Measurements from ENCODE around the gene GJB2.

Gene GJB2

GRCh38 chr13:20170921-20171320 lies 21.8 kb downstream of the GJB2 start:
- TF ChIP-seq CTCF (IDR thresholded peaks at IDR 0.05; ENCODE audit: extremely low read depth, insufficient read depth, missing control alignments), result no peak
- in situ Hi-C loops (cut with MboI; ENCODE audit: low pct_unique_long_range_greater_than_20kb, low sequenced_read_pairs, unreplicated experiment), result no loop called here
- no peak for DNase-seq (ENCODE audit: low spot score)

- no peak for TF ChIP-seq CTCF (IDR thresholded peaks at IDR 0.05; ENCODE audit: extremely low read depth, insufficient read depth, missing control alignments)
- in situ Hi-C loops (cut with MboI; ENCODE audit: low pct_unique_long_range_greater_than_20kb, low sequenced_read_pairs, unreplicated experiment), result no loop called here
- no peak for DNase-seq (ENCODE audit: low spot score)
Measured at GRCh38 chr13:20168396-20168795, 24.3 kb downstream of the GJB2 start.

GRCh38 chr13:20165417-20166257 lies 27.1 kb downstream of the GJB2 start:
- TF ChIP-seq CTCF (IDR thresholded peaks at IDR 0.05; ENCODE audit: extremely low read depth, insufficient read depth, missing control alignments), result no peak
- in situ Hi-C loops (cut with MboI; ENCODE audit: low pct_unique_long_range_greater_than_20kb, low sequenced_read_pairs, unreplicated experiment), result no loop called here
- no peak for DNase-seq (ENCODE audit: low spot score)

DNA sequence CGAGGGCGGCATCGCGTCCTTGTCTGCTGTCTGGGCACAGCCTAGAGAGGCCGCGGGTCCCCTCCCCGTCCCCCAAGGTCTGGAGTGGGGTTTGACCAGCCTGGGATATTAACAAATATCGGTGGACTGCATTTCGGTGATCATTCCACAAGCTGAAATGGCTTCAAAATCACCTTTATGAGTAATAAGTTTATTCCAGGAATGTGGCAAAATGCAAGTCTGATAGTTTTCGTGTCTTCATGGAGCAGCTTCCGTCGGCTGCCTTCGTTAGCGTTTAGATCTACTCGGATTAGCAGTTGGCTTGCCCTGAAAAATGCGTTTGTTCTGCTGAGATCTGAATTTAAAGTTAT lies 30.8 kb downstream of the GJB2 start:
- DNase-seq (ENCODE audit: low spot score), result no peak
- in situ Hi-C loops (cut with MboI; ENCODE audit: low pct_unique_long_range_greater_than_20kb, low sequenced_read_pairs, unreplicated experiment), result no loop called here
- no peak for TF ChIP-seq CTCF (IDR thresholded peaks at IDR 0.05; ENCODE audit: extremely low read depth, insufficient read depth, missing control alignments)

- peak; percentile 59 for DNase-seq (ENCODE audit: low spot score)
- in situ Hi-C loops (cut with MboI; ENCODE audit: low pct_unique_long_range_greater_than_20kb, low sequenced_read_pairs, unreplicated experiment), result no loop called here
- TF ChIP-seq CTCF (IDR thresholded peaks at IDR 0.05; ENCODE audit: extremely low read depth, insufficient read depth, missing control alignments), result no peak
Measured at GRCh38 chr13:20161275-20161950, 31.3 kb downstream of the GJB2 start.

DNA sequence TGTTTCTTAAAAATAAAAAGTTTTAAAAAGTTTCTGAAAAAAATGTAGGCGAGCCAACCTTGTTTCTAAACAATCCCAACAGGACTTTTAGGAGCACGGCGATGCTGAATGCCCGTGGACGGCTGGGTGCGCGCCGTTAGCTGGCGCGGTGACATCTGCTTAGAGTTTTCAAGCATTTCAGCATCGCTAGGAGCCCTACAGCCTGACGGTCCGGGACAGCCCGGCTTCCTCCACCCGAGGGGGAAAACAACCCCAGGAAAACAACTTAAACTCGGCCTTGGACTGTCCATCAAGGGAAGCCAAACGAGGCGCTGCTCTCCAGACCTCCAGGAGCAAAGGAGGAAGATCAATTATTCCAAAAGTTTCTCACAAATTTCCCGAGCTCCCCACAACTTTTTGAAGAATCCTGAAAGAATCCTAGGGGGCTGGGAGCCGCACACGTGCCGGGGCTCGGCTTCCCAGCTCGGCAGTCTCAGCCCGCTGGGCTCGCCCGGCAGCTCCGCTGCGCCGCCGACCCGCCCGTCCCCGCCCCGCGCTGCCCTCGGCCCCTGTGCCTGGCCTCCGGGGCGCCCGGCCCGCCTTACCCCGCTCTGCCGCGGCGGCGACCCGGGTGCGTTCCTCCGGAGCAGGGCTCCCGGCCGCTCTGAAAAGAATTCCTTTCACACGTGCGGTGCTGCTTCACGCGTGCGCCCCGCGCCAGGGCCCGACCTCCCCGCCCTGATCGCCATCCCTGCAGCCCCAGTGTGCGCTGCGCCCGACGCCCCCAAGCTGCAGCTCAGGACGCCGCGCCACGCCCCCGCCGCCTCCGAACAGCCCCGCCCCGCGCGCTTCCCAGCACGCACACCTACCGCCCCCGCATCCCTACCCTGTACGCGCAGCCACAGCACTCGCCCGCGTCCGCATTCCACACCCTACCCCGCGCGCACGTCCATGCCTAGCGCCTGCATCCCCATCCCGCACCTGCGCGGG lies 32.1 kb downstream of the GJB2 start, which contains the start of gene GJA3:
Gene GJA3 (minus strand): TSS at position 747 of the 969 bp plus-strand sequence. CDS start 17,764 bp downstream, outside the sequence.
- in situ Hi-C loops (cut with MboI; ENCODE audit: low pct_unique_long_range_greater_than_20kb, low sequenced_read_pairs, unreplicated experiment), result no loop called here
- TF ChIP-seq CTCF (IDR thresholded peaks at IDR 0.05; ENCODE audit: extremely low read depth, insufficient read depth, missing control alignments), result no peak
- peak; percentile 75 for DNase-seq (ENCODE audit: low spot score)
